Neuronal stem cell (in vitro differentiated cells): ENCODE data around the gene UBE2E1.
A peak's percentile ranks its signal among the peaks of the same experiment; 100 is the strongest.

Source experiments
- DNase-seq: peaks from one replicate; pipeline ENCODE4 v3.0.0-alpha.2; 2013; ENCODE audit warnings: low spot score
- H2AFZ ChIP-seq: one replicate; pipeline ENCODE4 v1.6.1; 2013; ENCODE audit warnings: mild to moderate bottlenecking, low read length, inconsistent platforms
- H2AK5ac ChIP-seq: 2 replicates; pipeline ENCODE4 v1.6.1; 2013; ENCODE audit warnings: low read depth, mild to moderate bottlenecking, inconsistent platforms, low read length, moderate library complexity, mixed read lengths
- H2BK120ac ChIP-seq: 2 replicates; pipeline ENCODE4 v1.6.1; 2013; ENCODE audit warnings: low read depth, mild to moderate bottlenecking, inconsistent platforms, low read length, moderate library complexity, mixed read lengths
- H2BK12ac ChIP-seq: one replicate; pipeline ENCODE4 v1.6.1; 2013; ENCODE audit warnings: low read length, inconsistent platforms
- H2BK15ac ChIP-seq: 2 replicates; pipeline ENCODE4 v1.6.1; 2013; ENCODE audit warnings: mild to moderate bottlenecking, low read length, inconsistent platforms, mixed read lengths
- H2BK5ac ChIP-seq: one replicate; pipeline ENCODE4 v1.6.1; 2013; ENCODE audit warnings: inconsistent platforms, mild to moderate bottlenecking, low read length, moderate library complexity
- H3K14ac ChIP-seq: one replicate; pipeline ENCODE4 v1.6.1; 2013; ENCODE audit warnings: low read length, inconsistent platforms
- H3K18ac ChIP-seq: 2 replicates; pipeline ENCODE4 v1.6.1; 2013; ENCODE audit warnings: low read length, inconsistent platforms
- H3K23ac ChIP-seq: 2 replicates; pipeline ENCODE4 v1.6.1; 2013; ENCODE audit warnings: low read depth, mild to moderate bottlenecking, mixed read lengths, low read length, inconsistent platforms; ENCODE audit not compliant: poor library complexity
- H3K27ac ChIP-seq: replicated peaks from 3 replicates; pipeline ENCODE4 v1.5.1; 2013; ENCODE audit warnings: low read length, inconsistent platforms
- H3K27me3 ChIP-seq, 3 experiments: 2 replicates each; pipeline ENCODE4 v1.6.1; 2013; ENCODE audit warnings: low read length in 3 of 3, mild to moderate bottlenecking in 2 of 3, inconsistent platforms in 1 of 3, low read depth in 1 of 3, mixed read lengths in 1 of 3, moderate library complexity in 1 of 3; ENCODE audit not compliant: control insufficient read depth in 3 of 3, insufficient read depth in 3 of 3
- H3K36me3 ChIP-seq, 2 donors: replicated peaks in 1 of 2; 2 replicates each; pipeline ENCODE4 v1.6.1; 2013; ENCODE audit warnings: low read length in 2 of 2; ENCODE audit not compliant: control insufficient read depth in 2 of 2, insufficient read depth in 2 of 2
- H3K4ac ChIP-seq: 2 replicates; pipeline ENCODE4 v1.6.1; 2013; ENCODE audit warnings: inconsistent platforms, mild to moderate bottlenecking, low read length, moderate library complexity
- H3K4me1 ChIP-seq, 2 donors: 1 replicate in 1 of 2; 2 replicates in 1 of 2; pipeline ENCODE4 v1.6.1; 2013; ENCODE audit warnings: low read length in 2 of 2, low read depth in 1 of 2; ENCODE audit not compliant: control insufficient read depth in 2 of 2, insufficient read depth in 1 of 2
- H3K4me2 ChIP-seq: one replicate; pipeline ENCODE4 v1.6.1; 2013; ENCODE audit warnings: mild to moderate bottlenecking, low read length, inconsistent platforms; ENCODE audit not compliant: insufficient read depth, poor library complexity, severe bottlenecking
- H3K4me3 ChIP-seq, 2 donors: 2 replicates each; pipeline ENCODE4 v1.5.1; 2013; ENCODE audit warnings: low read length in 2 of 2, mild to moderate bottlenecking in 2 of 2, inconsistent platforms in 1 of 2, moderate library complexity in 1 of 2
- H3K79me1 ChIP-seq: one replicate; pipeline ENCODE4 v1.6.1; 2013; ENCODE audit warnings: low read depth, mild to moderate bottlenecking, inconsistent platforms, low read length, moderate library complexity
- H3K9ac ChIP-seq: one replicate; pipeline ENCODE4 v1.6.1; 2013; ENCODE audit warnings: mild to moderate bottlenecking, low read depth, low read length, inconsistent platforms; ENCODE audit not compliant: poor library complexity
- H3K9me3 ChIP-seq, 2 donors: replicated peaks in 1 of 2; 2 replicates each; pipeline versions ENCODE3 to v1.6.1; 2013; ENCODE audit warnings: low read length in 2 of 2, mild to moderate bottlenecking in 2 of 2, inconsistent platforms in 1 of 2, low read depth in 1 of 2, mixed read lengths in 1 of 2, moderate library complexity in 1 of 2; ENCODE audit not compliant: control insufficient read depth in 2 of 2, insufficient read depth in 1 of 2
- H4K8ac ChIP-seq: one replicate; pipeline ENCODE4 v1.6.1; 2013; ENCODE audit warnings: low read depth, mild to moderate bottlenecking, inconsistent platforms, low read length, moderate library complexity
- H4K91ac ChIP-seq: one replicate; pipeline ENCODE4 v1.6.1; 2013; ENCODE audit warnings: low read length, low read depth, mild to moderate bottlenecking, inconsistent platforms; ENCODE audit not compliant: poor library complexity
- WGBS, 2 donors: extraction: QIAGEN DNeasy Blood & Tissue Kit; methylation state at CpG; one replicate each; pipeline ENCODE4 v1.1.7; 2013; ENCODE audit warnings: missing lambda C conversion rate in 2 of 2, mixed read lengths in 1 of 2; ENCODE audit not compliant: insufficient read length in 2 of 2, insufficient replicate concordance in 1 of 2; ENCODE audit errors: extremely low coverage in 2 of 2; 5-methylcytosine and 5-hydroxymethylcytosine counted together

The UBE2E1 gene

DNA sequence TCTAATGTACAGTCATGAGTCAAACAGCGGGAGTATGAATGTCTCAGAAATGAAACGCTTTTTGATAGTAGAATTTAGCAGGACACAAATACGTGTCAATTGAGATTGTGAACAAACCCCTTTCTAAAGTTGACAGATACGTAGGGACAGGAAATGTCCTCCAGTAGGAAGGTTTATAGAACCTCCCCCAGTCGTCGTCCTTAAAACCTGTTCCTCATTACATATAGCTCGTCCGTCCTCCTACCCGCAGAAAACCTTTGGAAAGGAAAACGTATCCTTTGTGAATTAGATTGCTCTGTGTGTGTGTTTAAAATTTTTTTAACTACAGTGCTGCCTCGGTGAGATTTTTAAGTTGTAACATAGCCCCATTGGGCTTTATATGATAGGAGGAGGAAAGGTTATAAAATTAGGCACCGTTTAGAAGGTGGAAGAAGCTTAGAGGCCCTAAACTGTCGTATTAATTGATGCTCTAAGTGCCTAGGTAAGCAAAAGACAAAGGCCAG, 4.1 kb downstream of the UBE2E1 start:
- Histone ChIP-seq H3K4me2 (peak overlapping the region; percentile 84), H4K91ac (no peak overlapping the region), H3K36me3 (peaks cover 0 to 63% of the 10 kb centered on the region in 2 donors), H2BK15ac (no peak overlapping the region), H2AFZ (no peak overlapping the region), H3K4ac (no peak overlapping the region), H3K27me3 (no peaks in the 10 kb centered on the region), H4K8ac (no peak overlapping the region), H2BK120ac (no peak overlapping the region), H3K9me3 (no peaks in the 10 kb centered on the region), H2BK5ac (no peak overlapping the region), H3K4me3 (peak overlapping the region in 1 of 2 donors; percentile 84), H2AK5ac (peak overlapping the region; percentile 91), H3K23ac (no peak overlapping the region), H3K14ac (no peak overlapping the region), H3K79me1 (peaks cover 7% of the 10 kb centered on the region), H3K4me1 (peaks cover 4 to 8% of the 10 kb centered on the region in 2 donors), H3K27ac (peak overlapping the region; percentile 83), H3K18ac (no peak overlapping the region), H2BK12ac (no peak overlapping the region), H3K9ac (no peak overlapping the region)
- DNase-seq = no peak
- no CpG with 5 or more reads among the region's 13 CpGs for WGBS, 2 donors

- Histone ChIP-seq H3K27ac (peak overlapping the region; percentile 83), H2BK15ac (peak overlapping the region; percentile 96), H3K18ac (peak overlapping the region; percentile 97), H3K27me3 (no peaks in the 10 kb centered on the region), H3K36me3 (peaks cover 0 to 68% of the 10 kb centered on the region in 2 donors), H3K4me3 (peak overlapping the region in 1 of 2 donors; percentile 84), H2BK12ac (peak overlapping the region; percentile 31), H2BK5ac (peak overlapping the region; percentile 92), H3K4me1 (peaks cover 3 to 13% of the 10 kb centered on the region in 2 donors), H3K4me2 (peak overlapping the region; percentile 84), H3K23ac (no peak overlapping the region), H3K79me1 (peaks cover 8% of the 10 kb centered on the region), H2BK120ac (peak overlapping the region; percentile 88), H3K4ac (peak overlapping the region; percentile 89), H3K9me3 (no peaks in the 10 kb centered on the region), H4K8ac (no peak overlapping the region), H3K9ac (peak overlapping the region; percentile 89), H2AFZ (no peak overlapping the region), H2AK5ac (peak overlapping the region; percentile 91), H3K14ac (peak overlapping the region; percentile 90), H4K91ac (no peak overlapping the region)
- peak; percentile 49 for DNase-seq
- no CpG with 5 or more reads among the region's 78 CpGs for WGBS, 2 donors
These were observed 4.8 kb downstream of the UBE2E1 start for GRCh38 chr3:23810343-23811184.

DNA sequence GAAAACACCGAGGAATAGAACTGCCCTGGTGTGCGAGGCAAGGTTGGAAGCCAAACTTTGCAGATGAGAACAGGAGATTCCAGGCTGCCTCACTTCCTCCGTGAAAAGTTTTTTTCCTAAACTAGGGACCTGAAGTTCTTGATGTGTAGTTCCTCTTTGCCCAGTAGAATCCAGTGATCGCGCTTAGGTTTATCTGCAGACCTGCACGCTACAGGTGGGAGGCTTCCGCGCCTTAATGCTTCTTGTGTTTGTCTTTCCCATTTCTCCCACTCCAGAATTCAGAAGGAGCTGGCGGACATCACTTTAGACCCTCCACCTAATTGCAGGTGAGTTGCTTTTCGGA, 5.4 kb downstream of the UBE2E1 start:
- peaks cover 0 to 5% of the 10 kb centered on the region in 2 donors for H3K9me3 ChIP-seq
- no peak overlapping the region for H3K23ac ChIP-seq
- no peak overlapping the region for H2AFZ ChIP-seq
- DNase-seq = no peak
- peak overlapping the region; percentile 96 for H2BK15ac ChIP-seq
- H3K4me3 ChIP-seq = peak overlapping the region in 1 of 2 donors; percentile 84
- peak overlapping the region; percentile 91 for H2AK5ac ChIP-seq
- H3K79me1 ChIP-seq = peaks cover 7% of the 10 kb centered on the region
- peaks cover 0 to 68% of the 10 kb centered on the region in 2 donors for H3K36me3 ChIP-seq
- H4K91ac ChIP-seq = no peak overlapping the region
- peak overlapping the region; percentile 84 for H3K4me2 ChIP-seq
- H2BK5ac ChIP-seq = no peak overlapping the region
- no peak overlapping the region for H3K27ac ChIP-seq
- no peak overlapping the region for H2BK12ac ChIP-seq
- peak overlapping the region; percentile 97 for H3K18ac ChIP-seq
- no peak overlapping the region for H3K4ac ChIP-seq
- H3K14ac ChIP-seq = no peak overlapping the region
- H3K4me1 ChIP-seq = peaks cover 3 to 13% of the 10 kb centered on the region in 2 donors
- H3K27me3 ChIP-seq = no peaks in the 10 kb centered on the region
- H3K9ac ChIP-seq = peak overlapping the region; percentile 78
- no peak overlapping the region for H2BK120ac ChIP-seq
- H4K8ac ChIP-seq = no peak overlapping the region
- WGBS, 2 donors = no CpG with 5 or more reads among the region's 10 CpGs

DNA sequence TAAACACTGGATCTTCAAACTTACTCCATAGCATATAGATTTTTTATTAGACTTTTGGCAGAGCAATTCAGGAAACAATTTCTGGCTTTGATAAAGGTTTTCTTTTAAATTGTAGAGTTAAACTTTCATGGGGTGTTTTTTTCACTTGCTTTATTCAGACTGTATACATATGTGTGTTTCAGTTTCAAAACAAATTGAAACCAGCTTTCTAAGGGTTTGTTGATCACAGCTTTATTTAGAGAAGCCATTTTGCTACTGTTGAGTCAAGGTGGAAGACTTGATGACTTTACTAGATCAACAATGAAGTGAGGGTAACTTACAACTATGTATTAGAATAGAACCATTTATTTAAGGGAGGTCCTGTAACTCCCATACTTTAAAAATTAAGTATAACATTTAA, 6.2 kb downstream of the UBE2E1 start:
- Histone ChIP-seq H2BK15ac (no peak overlapping the region), H2BK120ac (no peak overlapping the region), H3K4me3 (no peak overlapping the region), H2BK12ac (no peak overlapping the region), H3K14ac (no peak overlapping the region), H3K4me2 (no peak overlapping the region), H3K79me1 (peaks cover 7% of the 10 kb centered on the region), H3K9ac (no peak overlapping the region), H3K36me3 (peaks cover 0 to 68% of the 10 kb centered on the region in 2 donors), H2AFZ (no peak overlapping the region), H3K23ac (no peak overlapping the region), H3K4ac (no peak overlapping the region), H3K27ac (no peak overlapping the region), H4K91ac (no peak overlapping the region), H4K8ac (no peak overlapping the region), H3K4me1 (peaks cover 3 to 13% of the 10 kb centered on the region in 2 donors), H3K27me3 (no peaks in the 10 kb centered on the region), H2AK5ac (no peak overlapping the region), H3K9me3 (peaks cover 0 to 5% of the 10 kb centered on the region in 2 donors), H3K18ac (no peak overlapping the region), H2BK5ac (no peak overlapping the region)
- DNase-seq = no peak
